ENCODE data around the gene DYNC1H1.

DYNC1H1 gene

GRCh38 chr14:101964297-101965180, at the start of gene DYNC1H1 (continued):
- TF ChIP-seq, protein P1, sequence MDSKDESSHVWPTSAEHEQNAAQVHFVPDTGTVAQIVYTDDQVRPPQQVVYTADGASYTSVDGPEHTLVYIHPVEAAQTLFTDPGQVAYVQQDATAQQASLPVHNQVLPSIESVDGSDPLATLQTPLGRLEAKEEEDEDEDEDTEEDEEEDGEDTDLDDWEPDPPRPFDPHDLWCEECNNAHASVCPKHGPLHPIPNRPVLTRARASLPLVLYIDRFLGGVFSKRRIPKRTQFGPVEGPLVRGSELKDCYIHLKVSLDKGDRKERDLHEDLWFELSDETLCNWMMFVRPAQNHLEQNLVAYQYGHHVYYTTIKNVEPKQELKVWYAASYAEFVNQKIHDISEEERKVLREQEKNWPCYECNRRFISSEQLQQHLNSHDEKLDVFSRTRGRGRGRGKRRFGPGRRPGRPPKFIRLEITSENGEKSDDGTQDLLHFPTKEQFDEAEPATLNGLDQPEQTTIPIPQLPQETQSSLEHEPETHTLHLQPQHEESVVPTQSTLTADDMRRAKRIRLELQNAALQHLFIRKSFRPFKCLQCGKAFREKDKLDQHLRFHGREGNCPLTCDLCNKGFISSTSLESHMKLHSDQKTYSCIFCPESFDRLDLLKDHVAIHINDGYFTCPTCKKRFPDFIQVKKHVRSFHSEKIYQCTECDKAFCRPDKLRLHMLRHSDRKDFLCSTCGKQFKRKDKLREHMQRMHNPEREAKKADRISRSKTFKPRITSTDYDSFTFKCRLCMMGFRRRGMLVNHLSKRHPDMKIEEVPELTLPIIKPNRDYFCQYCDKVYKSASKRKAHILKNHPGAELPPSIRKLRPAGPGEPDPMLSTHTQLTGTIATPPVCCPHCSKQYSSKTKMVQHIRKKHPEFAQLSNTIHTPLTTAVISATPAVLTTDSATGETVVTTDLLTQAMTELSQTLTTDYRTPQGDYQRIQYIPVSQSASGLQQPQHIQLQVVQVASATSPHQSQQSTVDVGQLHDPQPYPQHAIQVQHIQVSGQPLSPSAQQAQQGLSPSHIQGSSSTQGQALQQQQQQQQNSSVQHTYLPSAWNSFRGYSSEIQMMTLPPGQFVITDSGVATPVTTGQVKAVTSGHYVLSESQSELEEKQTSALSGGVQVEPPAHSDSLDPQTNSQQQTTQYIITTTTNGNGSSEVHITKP (tag by site-specific recombination; IDR thresholded peaks at IDR 0.05), result no peak
- TF ChIP-seq ZNF335 (tag by site-specific recombination; conservative IDR thresholded peaks at IDR 0.05) (peak; percentile 34; the same call in 1 of the 2 replicates), ZNF600 (tag by site-specific recombination; IDR thresholded peaks at IDR 0.05) (peak; percentile 86), BCL11A (tag by site-specific recombination; IDR thresholded peaks at IDR 0.05; ENCODE audit: low read depth) (no peak), ZNF146 (tag by site-specific recombination; IDR thresholded peaks at IDR 0.05) (0 out of 2 replicates have a peak, but pooled peaks have one; percentile 28), ZNF223 (tag by site-specific recombination; IDR thresholded peaks at IDR 0.05) (no peak), ZNF2 (tag by site-specific recombination; IDR thresholded peaks at IDR 0.05) (peak; percentile 80), ZNF423 (tag by site-specific recombination; IDR thresholded peaks at IDR 0.05) (no peak), KLF16 (tag by site-specific recombination; IDR thresholded peaks at IDR 0.05) (peak; percentile 83), ZNF16 (tag by site-specific recombination; IDR thresholded peaks at IDR 0.05; ENCODE audit: low read depth) (no peak), ZNF530 (tag by site-specific recombination; IDR thresholded peaks at IDR 0.05; ENCODE audit: low read depth) (no peak), ZNF10 (tag by site-specific recombination; IDR thresholded peaks at IDR 0.05) (no peak), ZFHX2 (tag by site-specific recombination; conservative IDR thresholded peaks at IDR 0.05) (0 out of 2 replicates have a peak, but pooled peaks have one; percentile 6), TRIM28 (IDR thresholded peaks at IDR 0.05; ENCODE audit: borderline replicate concordance, low read length) (no peak), RBAK (tag by site-specific recombination; IDR thresholded peaks at IDR 0.05) (no peak), ZBTB1 (tag by site-specific recombination; IDR thresholded peaks at IDR 0.05) (peak; percentile 79; the same call in 1 of the 2 replicates), ZNF571 (tag by site-specific recombination; IDR thresholded peaks at IDR 0.05) (no peak), ZNF155 (tag by site-specific recombination; IDR thresholded peaks at IDR 0.05) (no peak), ZNF580 (tag by site-specific recombination; IDR thresholded peaks at IDR 0.05) (0 out of 2 replicates have a peak, but pooled peaks have one; percentile 17), ZNF23 (tag by site-specific recombination; IDR thresholded peaks at IDR 0.05; ENCODE audit: borderline replicate concordance) (no peak), ZNF169 (tag by site-specific recombination; IDR thresholded peaks at IDR 0.05) (no peak), ZBTB8A (tag by site-specific recombination; IDR thresholded peaks at IDR 0.05) (no peak), GLI2 (tag by site-specific recombination; IDR thresholded peaks at IDR 0.05; ENCODE audit: borderline replicate concordance, low read depth) (no peak), SP7 (tag by site-specific recombination; IDR thresholded peaks at IDR 0.05) (peak; percentile 54), ZSCAN30 (tag by site-specific recombination; IDR thresholded peaks at IDR 0.05) (peak; percentile 46; the same call in 1 of the 2 replicates)
- TF ChIP-seq, protein P2, sequence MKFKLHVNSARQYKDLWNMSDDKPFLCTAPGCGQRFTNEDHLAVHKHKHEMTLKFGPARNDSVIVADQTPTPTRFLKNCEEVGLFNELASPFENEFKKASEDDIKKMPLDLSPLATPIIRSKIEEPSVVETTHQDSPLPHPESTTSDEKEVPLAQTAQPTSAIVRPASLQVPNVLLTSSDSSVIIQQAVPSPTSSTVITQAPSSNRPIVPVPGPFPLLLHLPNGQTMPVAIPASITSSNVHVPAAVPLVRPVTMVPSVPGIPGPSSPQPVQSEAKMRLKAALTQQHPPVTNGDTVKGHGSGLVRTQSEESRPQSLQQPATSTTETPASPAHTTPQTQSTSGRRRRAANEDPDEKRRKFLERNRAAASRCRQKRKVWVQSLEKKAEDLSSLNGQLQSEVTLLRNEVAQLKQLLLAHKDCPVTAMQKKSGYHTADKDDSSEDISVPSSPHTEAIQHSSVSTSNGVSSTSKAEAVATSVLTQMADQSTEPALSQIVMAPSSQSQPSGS (tag by site-specific recombination; IDR thresholded peaks at IDR 0.05; ENCODE audit: low read depth), result no peak
- TF ChIP-seq, protein P3, sequence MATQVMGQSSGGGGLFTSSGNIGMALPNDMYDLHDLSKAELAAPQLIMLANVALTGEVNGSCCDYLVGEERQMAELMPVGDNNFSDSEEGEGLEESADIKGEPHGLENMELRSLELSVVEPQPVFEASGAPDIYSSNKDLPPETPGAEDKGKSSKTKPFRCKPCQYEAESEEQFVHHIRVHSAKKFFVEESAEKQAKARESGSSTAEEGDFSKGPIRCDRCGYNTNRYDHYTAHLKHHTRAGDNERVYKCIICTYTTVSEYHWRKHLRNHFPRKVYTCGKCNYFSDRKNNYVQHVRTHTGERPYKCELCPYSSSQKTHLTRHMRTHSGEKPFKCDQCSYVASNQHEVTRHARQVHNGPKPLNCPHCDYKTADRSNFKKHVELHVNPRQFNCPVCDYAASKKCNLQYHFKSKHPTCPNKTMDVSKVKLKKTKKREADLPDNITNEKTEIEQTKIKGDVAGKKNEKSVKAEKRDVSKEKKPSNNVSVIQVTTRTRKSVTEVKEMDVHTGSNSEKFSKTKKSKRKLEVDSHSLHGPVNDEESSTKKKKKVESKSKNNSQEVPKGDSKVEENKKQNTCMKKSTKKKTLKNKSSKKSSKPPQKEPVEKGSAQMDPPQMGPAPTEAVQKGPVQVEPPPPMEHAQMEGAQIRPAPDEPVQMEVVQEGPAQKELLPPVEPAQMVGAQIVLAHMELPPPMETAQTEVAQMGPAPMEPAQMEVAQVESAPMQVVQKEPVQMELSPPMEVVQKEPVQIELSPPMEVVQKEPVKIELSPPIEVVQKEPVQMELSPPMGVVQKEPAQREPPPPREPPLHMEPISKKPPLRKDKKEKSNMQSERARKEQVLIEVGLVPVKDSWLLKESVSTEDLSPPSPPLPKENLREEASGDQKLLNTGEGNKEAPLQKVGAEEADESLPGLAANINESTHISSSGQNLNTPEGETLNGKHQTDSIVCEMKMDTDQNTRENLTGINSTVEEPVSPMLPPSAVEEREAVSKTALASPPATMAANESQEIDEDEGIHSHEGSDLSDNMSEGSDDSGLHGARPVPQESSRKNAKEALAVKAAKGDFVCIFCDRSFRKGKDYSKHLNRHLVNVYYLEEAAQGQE (tag by site-specific recombination; IDR thresholded peaks at IDR 0.05), result peak; percentile 32; the same call in 1 of the 2 replicates
- TF ChIP-seq, protein P4, sequence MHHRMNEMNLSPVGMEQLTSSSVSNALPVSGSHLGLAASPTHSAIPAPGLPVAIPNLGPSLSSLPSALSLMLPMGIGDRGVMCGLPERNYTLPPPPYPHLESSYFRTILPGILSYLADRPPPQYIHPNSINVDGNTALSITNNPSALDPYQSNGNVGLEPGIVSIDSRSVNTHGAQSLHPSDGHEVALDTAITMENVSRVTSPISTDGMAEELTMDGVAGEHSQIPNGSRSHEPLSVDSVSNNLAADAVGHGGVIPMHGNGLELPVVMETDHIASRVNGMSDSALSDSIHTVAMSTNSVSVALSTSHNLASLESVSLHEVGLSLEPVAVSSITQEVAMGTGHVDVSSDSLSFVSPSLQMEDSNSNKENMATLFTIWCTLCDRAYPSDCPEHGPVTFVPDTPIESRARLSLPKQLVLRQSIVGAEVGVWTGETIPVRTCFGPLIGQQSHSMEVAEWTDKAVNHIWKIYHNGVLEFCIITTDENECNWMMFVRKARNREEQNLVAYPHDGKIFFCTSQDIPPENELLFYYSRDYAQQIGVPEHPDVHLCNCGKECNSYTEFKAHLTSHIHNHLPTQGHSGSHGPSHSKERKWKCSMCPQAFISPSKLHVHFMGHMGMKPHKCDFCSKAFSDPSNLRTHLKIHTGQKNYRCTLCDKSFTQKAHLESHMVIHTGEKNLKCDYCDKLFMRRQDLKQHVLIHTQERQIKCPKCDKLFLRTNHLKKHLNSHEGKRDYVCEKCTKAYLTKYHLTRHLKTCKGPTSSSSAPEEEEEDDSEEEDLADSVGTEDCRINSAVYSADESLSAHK (tag by site-specific recombination; IDR thresholded peaks at IDR 0.05), result 0 out of 2 replicates have a peak, but pooled peaks have one; percentile 7
